Panc1 (cell line): ENCODE results near the gene POLR1G. TPM values are rescaled to one million over a fixed set of nuclear protein-coding genes. Genes with fewer than 3 reads are reported as not detected.

Experiments used
- ATAC-seq: fragments of 200-7000 bp; cut with Tn5 transposase; 2 replicates; pipeline ENCODE4 v1.9.1; 2020; ENCODE audit warnings: mild to moderate bottlenecking, moderate library complexity
- BruUV-seq: library from RNA; stranded (reverse); fragments of 400-500 nt; replicated peaks from 2 replicates; lab custom pipeline; 2021; lab: Mats Ljungman, UMichigan
- CTCF ChIA-PET: fragments of 300-600 bp; sonication (Branson Sonifier 250); formaldehyde crosslinking; loops from one replicate; lab custom pipeline; 2022; ENCODE audit warnings: antibody characterized with exemption; lab: Charles Lee
- POLR2A ChIA-PET: fragments of 300-600 bp; sonication (Branson Sonifier 250); formaldehyde crosslinking; loops from one replicate; lab custom pipeline; 2022; ENCODE audit warnings: antibody characterized with exemption; lab: Charles Lee
- DNase-seq: peaks from one replicate; pipeline ENCODE4 v3.0.0-alpha.2; 2010; ENCODE audit warnings: low read depth, low spot score
- H3K27ac ChIP-seq: 2 replicates; pipeline ENCODE4 v1.5.1; 2011; ENCODE audit warnings: mild to moderate bottlenecking, low read length, inconsistent platforms
- H3K27me3 ChIP-seq: fragments of 200-500 bp; sonication (Bioruptor generic); 2 replicates; pipeline ENCODE4 v1.6.0; 2014; ENCODE audit warnings: low read length, inconsistent platforms; ENCODE audit not compliant: control insufficient read depth, insufficient read depth
- H3K36me3 ChIP-seq: fragments of 200-500 bp; sonication (Bioruptor generic); 2 replicates; pipeline ENCODE4 v1.5.1; 2014; ENCODE audit warnings: inconsistent platforms, mild to moderate bottlenecking, low read length, moderate library complexity; ENCODE audit not compliant: control insufficient read depth, insufficient read depth
- H3K4me1 ChIP-seq: 2 replicates; pipeline ENCODE4 v1.5.1; 2011; ENCODE audit warnings: inconsistent platforms, mild to moderate bottlenecking, low read length, moderate library complexity; ENCODE audit not compliant: control insufficient read depth, insufficient read depth
- H3K4me3 ChIP-seq, 2 experiments: 2 replicates each; pipeline ENCODE4 v1.5.1; 2011 to 2012; ENCODE audit warnings: low read depth in 2 of 2, low read length in 2 of 2, mild to moderate bottlenecking in 2 of 2, inconsistent platforms in 1 of 2, moderate library complexity in 1 of 2
- H3K9me3 ChIP-seq: fragments of 200-500 bp; sonication (Bioruptor generic); 2 replicates; pipeline ENCODE4 v1.5.1; 2014; ENCODE audit warnings: low read depth, mild to moderate bottlenecking, inconsistent platforms, low read length, moderate library complexity; ENCODE audit not compliant: control insufficient read depth, insufficient read depth
- POLR2AphosphoS5 ChIP-seq: IDR thresholded peaks from 2 replicates; pipeline ENCODE4 v1.6.1; 2012; ENCODE audit warnings: mild to moderate bottlenecking, low read depth, low read length, moderate library complexity
- SIN3A ChIP-seq: IDR thresholded peaks from 2 replicates; pipeline ENCODE4 v1.6.1; 2012; ENCODE audit warnings: low read depth, mild to moderate bottlenecking, low read length, moderate library complexity, borderline replicate concordance; ENCODE audit not compliant: insufficient read depth
- TCF7L2 ChIP-seq: IDR thresholded peaks from 2 replicates; pipeline ENCODE4 v1.6.1; 2011; ENCODE audit warnings: mild to moderate bottlenecking, low read depth, low read length, inconsistent platforms
- in situ Hi-C: cut with HindIII; loops from 2 replicates; pipeline ENCODE4 v1.10.0; 2016; ENCODE audit warnings: low sequenced_read_pairs, low pct_unique_long_range_greater_than_20kb
- intact Hi-C: fragments of 100-400 bp; cut with micrococcal nuclease; formaldehyde crosslinking; loops from one replicate; pipeline ENCODE4 v1.10.0; 2022; ENCODE audit not compliant: unreplicated experiment
- total RNA-seq: library from RNA; stranded (reverse); gene quantifications from one replicate; pipeline ENCODE4 v1.2.1, GENCODE V29; 2021; ENCODE audit not compliant: unreplicated experiment
- TF ChIP-seq, protein P1 (sequence below): fragments of 450-650 bp; IDR thresholded peaks from 2 replicates; pipeline ENCODE4 v1.5.1; 2017; ENCODE audit warnings: mild to moderate bottlenecking
- TF ChIP-seq, protein P2 (sequence below), 2 experiments: IDR thresholded peaks; 2 replicates each; pipeline ENCODE4 v1.6.1; 2011 to 2012; ENCODE audit warnings: low read depth in 2 of 2, control low read depth in 1 of 2, low read length in 1 of 2, mild to moderate bottlenecking in 1 of 2, moderate library complexity in 1 of 2; ENCODE audit not compliant: insufficient read depth in 1 of 2

POLR1G gene
- total RNA-seq, 1 experiment from 2014 or later: 27.8 TPM

DNA sequence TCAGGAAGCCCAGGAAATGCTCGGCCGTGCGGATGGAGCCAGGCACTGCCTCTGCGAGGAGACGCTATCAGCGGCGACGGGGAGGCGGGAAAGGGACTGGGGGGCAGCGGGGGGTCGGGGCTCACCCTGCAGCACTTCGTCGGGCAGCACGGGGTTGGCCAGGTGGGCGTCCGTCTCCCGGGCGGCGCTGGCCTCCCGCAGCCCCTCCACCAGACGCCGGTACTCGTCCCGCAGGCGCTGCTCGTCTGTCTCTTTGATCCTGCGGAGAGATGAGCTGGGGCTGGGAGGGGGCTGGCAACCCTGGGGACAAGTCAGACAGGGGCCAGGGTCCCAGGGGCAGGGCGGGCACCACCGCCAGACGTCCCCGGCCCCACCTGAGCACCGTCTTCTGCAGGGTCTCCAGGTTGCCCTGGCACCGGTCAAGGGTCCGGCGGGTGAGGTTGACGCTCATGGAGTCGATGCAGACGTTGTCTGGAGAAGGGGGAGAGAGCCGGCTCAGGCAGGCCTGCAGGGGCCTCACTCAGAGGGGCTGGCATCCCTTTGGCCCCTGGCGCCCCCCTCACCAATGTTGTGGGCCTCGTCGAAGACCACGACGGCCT lies 42.5 kb upstream of the POLR1G start:
- ChIA-PET CTCF (no interaction called here), POLR2A (no interaction called here)
- no peak for TF ChIP-seq TCF7L2
- no peak for TF ChIP-seq SIN3A
- no peak for TF ChIP-seq POLR2AphosphoS5
- TF ChIP-seq, protein P1, sequence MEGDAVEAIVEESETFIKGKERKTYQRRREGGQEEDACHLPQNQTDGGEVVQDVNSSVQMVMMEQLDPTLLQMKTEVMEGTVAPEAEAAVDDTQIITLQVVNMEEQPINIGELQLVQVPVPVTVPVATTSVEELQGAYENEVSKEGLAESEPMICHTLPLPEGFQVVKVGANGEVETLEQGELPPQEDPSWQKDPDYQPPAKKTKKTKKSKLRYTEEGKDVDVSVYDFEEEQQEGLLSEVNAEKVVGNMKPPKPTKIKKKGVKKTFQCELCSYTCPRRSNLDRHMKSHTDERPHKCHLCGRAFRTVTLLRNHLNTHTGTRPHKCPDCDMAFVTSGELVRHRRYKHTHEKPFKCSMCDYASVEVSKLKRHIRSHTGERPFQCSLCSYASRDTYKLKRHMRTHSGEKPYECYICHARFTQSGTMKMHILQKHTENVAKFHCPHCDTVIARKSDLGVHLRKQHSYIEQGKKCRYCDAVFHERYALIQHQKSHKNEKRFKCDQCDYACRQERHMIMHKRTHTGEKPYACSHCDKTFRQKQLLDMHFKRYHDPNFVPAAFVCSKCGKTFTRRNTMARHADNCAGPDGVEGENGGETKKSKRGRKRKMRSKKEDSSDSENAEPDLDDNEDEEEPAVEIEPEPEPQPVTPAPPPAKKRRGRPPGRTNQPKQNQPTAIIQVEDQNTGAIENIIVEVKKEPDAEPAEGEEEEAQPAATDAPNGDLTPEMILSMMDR: no peak
- TF ChIP-seq, protein P2, sequence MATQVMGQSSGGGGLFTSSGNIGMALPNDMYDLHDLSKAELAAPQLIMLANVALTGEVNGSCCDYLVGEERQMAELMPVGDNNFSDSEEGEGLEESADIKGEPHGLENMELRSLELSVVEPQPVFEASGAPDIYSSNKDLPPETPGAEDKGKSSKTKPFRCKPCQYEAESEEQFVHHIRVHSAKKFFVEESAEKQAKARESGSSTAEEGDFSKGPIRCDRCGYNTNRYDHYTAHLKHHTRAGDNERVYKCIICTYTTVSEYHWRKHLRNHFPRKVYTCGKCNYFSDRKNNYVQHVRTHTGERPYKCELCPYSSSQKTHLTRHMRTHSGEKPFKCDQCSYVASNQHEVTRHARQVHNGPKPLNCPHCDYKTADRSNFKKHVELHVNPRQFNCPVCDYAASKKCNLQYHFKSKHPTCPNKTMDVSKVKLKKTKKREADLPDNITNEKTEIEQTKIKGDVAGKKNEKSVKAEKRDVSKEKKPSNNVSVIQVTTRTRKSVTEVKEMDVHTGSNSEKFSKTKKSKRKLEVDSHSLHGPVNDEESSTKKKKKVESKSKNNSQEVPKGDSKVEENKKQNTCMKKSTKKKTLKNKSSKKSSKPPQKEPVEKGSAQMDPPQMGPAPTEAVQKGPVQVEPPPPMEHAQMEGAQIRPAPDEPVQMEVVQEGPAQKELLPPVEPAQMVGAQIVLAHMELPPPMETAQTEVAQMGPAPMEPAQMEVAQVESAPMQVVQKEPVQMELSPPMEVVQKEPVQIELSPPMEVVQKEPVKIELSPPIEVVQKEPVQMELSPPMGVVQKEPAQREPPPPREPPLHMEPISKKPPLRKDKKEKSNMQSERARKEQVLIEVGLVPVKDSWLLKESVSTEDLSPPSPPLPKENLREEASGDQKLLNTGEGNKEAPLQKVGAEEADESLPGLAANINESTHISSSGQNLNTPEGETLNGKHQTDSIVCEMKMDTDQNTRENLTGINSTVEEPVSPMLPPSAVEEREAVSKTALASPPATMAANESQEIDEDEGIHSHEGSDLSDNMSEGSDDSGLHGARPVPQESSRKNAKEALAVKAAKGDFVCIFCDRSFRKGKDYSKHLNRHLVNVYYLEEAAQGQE (IDR thresholded peaks at IDR 0.05; ENCODE audit: insufficient read depth in 1 of 2, low read depth in 2 of 2, low read length in 1 of 2): no peak
- Histone ChIP-seq H3K4me1 (no peaks in the 10 kb centered on the region), H3K36me3 (no peaks in the 10 kb centered on the region), H3K27ac (no peak overlapping the region), H3K4me3 (no peak overlapping the region), H3K9me3 (no peaks in the 10 kb centered on the region), H3K27me3 (no peaks in the 10 kb centered on the region)
- in situ Hi-C loops: no loop called here
- no peak for DNase-seq
- BruUV-seq: no TSS peak
- intact Hi-C loops: no loop called here
- ATAC-seq: no peak

DNA sequence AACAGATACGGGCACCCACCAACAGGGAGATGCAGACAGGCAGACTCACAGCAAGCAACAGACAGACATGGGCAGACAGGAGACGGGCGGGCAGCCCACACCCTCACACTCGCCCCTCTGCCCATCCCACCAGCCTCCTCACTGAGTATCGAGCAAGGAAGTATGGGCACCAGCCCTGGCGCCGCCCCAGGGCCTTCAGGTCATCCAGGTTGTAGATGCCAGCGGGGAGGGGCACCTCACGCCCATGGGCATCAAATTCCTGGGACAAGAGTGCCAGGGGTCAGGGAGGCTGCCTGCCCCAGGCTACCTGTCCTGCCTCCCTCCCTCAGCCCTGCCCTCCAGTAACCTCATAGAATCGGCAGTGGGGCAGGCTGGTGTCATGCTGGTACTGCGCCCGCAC lies 41.7 kb upstream of the POLR1G start:
- intact Hi-C loops (no loop called here), in situ Hi-C loops (no loop called here)
- DNase-seq (no peak), ATAC-seq (no peak)
- TF ChIP-seq TCF7L2 (no peak), POLR2AphosphoS5 (no peak), SIN3A (no peak)
- TF ChIP-seq, protein P2 (IDR thresholded peaks at IDR 0.05; ENCODE audit: insufficient read depth in 1 of 2, low read depth in 2 of 2, low read length in 1 of 2): no peak
- TF ChIP-seq, protein P1: no peak
- ChIA-PET POLR2A (no interaction called here), CTCF (no interaction called here)
- H3K27me3 ChIP-seq: no peaks in the 10 kb centered on the region
- no peak overlapping the region for H3K4me3 ChIP-seq
- no TSS peak for BruUV-seq
- H3K4me1 ChIP-seq: no peaks in the 10 kb centered on the region
- no peak overlapping the region for H3K27ac ChIP-seq
- no peaks in the 10 kb centered on the region for H3K36me3 ChIP-seq
- H3K9me3 ChIP-seq: no peaks in the 10 kb centered on the region
